AG10803 (cell line): ENCODE data around the gene SLC4A1AP.

ENCODE experiments used
- DNase-seq: peaks from one replicate; pipeline ENCODE4 v3.0.0; 2010; ENCODE audit warnings: low read depth
- H3K4me3 ChIP-seq: 2 replicates; pipeline ENCODE4 v1.5.1; 2011; ENCODE audit warnings: mild to moderate bottlenecking, low read length, control low read depth
- TF ChIP-seq, protein P1 (sequence below): conservative IDR thresholded peaks from 2 replicates; pipeline ENCODE4 v1.5.1; 2011; ENCODE audit warnings: mild to moderate bottlenecking, low read length, control low read depth, inconsistent platforms

SLC4A1AP gene

DNA sequence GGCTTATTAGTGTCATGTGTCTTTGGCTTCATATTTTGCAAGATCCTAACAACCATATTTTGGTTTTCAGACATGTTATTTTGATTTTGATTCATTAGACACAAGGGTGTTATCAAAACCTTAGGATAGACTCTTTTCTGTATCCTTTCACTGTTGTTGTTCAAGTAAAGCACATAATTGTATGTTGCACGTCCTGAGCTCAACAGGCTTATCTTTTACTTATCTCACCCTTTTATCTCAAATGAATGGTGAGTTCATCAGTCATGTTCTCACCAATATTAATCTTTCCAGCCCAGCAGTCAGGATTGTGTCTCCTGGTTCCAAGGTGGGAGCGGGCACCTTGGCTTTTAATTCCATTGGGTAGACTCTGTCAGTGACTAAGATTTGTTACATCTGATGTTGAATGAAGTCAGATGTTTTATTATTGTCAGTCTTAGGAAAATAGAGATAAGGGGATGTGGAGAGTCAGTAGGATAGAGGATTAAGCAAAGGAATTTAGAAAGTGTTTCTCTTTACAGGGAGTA lies 22.9 kb upstream of the SLC4A1AP start:
- TF ChIP-seq, protein P1, sequence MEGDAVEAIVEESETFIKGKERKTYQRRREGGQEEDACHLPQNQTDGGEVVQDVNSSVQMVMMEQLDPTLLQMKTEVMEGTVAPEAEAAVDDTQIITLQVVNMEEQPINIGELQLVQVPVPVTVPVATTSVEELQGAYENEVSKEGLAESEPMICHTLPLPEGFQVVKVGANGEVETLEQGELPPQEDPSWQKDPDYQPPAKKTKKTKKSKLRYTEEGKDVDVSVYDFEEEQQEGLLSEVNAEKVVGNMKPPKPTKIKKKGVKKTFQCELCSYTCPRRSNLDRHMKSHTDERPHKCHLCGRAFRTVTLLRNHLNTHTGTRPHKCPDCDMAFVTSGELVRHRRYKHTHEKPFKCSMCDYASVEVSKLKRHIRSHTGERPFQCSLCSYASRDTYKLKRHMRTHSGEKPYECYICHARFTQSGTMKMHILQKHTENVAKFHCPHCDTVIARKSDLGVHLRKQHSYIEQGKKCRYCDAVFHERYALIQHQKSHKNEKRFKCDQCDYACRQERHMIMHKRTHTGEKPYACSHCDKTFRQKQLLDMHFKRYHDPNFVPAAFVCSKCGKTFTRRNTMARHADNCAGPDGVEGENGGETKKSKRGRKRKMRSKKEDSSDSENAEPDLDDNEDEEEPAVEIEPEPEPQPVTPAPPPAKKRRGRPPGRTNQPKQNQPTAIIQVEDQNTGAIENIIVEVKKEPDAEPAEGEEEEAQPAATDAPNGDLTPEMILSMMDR = no peak
- DNase-seq = no peak
- H3K4me3 ChIP-seq = no peak overlapping the region

DNA sequence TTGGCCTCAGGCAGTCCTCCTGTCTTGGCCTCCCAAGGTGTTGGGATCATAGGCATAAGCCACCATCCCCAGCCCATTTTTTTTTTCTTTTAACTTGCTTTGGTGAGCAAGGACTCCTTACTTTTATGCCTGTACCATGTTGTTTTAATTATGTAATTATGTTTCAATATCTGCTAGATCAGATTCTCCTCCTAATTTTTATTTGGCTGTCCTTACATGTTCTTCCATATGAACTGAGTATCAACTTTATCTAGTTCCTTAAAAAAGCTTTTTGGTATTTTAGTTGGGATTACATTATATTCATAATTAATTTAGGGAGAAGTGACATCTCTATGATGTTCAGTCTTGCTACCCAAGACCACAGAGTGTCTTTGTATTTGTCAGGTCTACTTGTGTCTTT lies 18.5 kb upstream of the SLC4A1AP start:
- H3K4me3 ChIP-seq = no peak overlapping the region
- DNase-seq = no peak
- TF ChIP-seq, protein P1 = no peak

DNA sequence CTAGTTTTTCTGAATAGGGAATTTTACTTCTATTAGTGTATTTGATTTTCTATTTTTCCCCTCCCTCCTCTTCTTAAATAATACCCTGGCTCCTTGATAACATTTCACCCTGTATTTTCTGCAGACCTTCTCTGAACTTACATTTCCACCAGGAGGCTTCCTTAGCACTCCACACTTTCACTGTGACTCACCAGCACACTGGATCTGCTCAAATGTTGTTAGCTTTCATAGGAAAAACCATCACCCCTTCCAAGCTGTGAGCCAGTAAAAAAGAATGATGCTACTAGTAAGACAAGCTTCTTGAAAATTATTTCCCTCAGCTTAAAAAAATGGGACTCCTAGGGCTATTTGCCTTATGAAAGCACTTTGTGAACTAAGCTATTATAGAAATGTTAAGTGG lies 16.4 kb upstream of the SLC4A1AP start:
- DNase-seq = peak; percentile 37
- no peak overlapping the region for H3K4me3 ChIP-seq
- TF ChIP-seq, protein P1 = no peak; the same call in 1 of the 2 replicates

DNA sequence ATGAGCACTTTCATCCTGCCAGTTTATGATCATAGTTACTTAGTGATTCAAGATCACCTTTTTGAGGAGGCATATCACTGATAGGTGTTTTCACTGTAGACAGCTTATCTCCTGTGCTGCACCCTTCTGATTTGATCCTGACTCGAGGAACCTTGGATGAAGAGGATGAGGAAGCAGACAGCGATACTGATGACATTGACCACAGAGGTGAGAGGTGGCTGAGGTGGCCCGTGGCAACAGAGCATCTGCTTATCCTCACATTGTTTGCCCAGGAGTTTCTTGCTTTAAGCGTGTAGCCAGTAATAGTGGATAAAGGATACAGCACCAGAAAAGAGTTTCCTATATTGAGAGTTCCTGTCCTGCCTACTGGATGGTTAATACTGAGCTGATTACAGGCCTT lies 16.0 kb upstream of the SLC4A1AP start:
- DNase-seq = no peak
- TF ChIP-seq, protein P1 = no peak
- H3K4me3 ChIP-seq = no peak overlapping the region

DNA sequence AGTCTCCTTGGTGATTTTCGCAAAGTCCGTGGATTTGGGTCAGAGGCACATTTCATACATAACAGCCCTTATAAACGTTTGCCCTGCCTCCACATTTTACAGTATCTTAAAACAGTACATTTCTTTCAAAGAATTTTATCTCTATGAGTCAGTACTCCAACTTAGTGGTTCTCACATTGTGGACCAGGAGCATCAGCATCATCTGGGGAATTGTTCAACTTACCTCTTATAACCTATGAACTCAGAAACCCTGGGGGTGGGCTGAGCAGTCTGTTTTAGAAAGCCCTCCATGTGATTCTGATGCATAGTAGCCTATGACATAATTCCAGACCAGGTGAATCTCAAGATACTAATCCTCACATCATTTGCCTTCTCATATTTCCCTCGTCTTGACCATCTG lies 12.6 kb upstream of the SLC4A1AP start:
- no peak overlapping the region for H3K4me3 ChIP-seq
- DNase-seq = no peak
- TF ChIP-seq, protein P1 = no peak

DNA sequence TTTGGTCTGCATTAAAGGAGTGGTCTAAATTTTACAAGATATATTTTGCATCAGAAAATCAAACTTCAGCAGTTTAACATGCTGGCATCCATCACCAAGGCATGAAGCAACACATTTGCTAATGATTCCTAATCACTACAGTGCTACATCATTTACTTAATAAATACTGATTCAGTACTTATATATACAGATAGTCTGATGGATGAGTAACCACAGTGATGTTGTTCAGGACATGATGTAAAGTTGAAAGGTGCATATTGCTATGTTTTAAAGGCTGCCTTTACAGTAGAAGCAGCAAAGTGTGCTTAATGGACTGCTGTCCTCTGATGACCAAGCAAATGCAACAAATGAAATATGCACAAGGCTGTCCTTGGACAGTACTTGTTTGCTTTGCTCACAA lies 11.3 kb upstream of the SLC4A1AP start:
- TF ChIP-seq, protein P1 = no peak
- H3K4me3 ChIP-seq = no peak overlapping the region
- no peak for DNase-seq

DNA sequence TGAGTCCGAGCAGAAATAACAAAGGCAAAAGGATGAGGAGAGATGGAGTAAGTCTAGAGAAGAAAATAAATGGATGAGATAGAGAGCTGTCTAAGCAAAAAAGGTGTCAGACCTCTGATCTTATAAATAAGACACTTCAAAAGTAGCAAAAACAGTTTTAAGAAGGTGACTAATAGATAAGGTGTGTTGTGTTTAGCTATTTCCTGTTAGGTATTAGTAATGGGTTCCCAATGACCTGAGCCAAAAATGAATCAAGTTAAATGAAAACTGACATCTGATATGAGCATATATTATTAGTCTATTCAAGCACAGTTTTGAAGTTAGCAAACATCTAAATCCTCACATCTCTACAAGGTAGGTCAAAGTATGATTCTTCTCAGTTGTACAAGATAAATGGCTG lies 10.9 kb upstream of the SLC4A1AP start:
- TF ChIP-seq, protein P1 = no peak
- no peak overlapping the region for H3K4me3 ChIP-seq
- no peak for DNase-seq
